Measurements from ENCODE around the gene CD79A. TPM values are rescaled to one million over a fixed set of nuclear protein-coding genes. Genes with fewer than 3 reads are reported as not detected.

The CD79A gene
- total RNA-seq, 1 experiment from 2014 or later: 0.82 TPM

GRCh38 chr19:41918653-41919244 lies 41.7 kb downstream of the CD79A start:
- CTCF ChIA-PET: no interaction called here

DNA sequence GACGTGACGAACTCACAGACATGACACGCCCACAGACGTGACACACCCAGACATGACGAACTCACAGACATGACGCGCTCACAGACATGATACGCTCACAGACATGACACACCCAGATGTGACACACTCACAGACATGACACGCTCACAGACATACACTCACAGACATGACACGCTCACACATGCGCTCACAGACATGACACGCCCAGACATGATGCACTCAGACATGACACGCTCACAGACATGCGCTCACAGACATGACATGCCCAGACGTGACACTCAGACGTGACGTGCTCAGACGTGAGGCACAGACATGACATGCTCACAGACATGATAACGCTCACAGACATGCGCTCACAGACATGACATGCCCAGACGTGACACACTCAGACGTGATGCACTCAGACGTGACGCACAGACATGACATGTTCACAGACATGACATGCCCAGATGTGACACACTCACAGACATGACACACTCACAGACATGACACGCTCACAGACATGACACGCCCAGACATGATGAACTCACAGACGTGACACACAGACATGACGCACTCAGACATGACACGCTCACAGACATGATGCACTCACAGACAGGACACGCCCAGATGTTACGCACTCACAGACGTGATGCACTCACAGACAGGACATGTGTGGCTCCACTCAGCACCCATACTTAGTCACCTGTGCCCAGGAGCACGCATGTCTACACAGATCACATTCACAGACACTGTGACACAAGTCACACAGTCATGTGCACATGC lies 43.1 kb downstream of the CD79A start:
- ChIA-PET POLR2A (no interaction called here), CTCF (no interaction called here)
- no peaks in the 10 kb centered on the region for H3K36me3 Mint-ChIP-seq (ENCODE audit: insufficient read depth, unreplicated experiment)
- intact Hi-C loops (cut with micrococcal nuclease; ENCODE audit: unreplicated experiment): no loop called here
- H3K4me3 ChIP-seq (ENCODE audit: low read depth, low read length): no peak overlapping the region
- H3K9me3 ChIP-seq: no peaks in the 10 kb centered on the region
- H3K4me1 ChIP-seq: no peaks in the 10 kb centered on the region
- no peaks in the 10 kb centered on the region for H3K9me3 Mint-ChIP-seq (ENCODE audit: unreplicated experiment)
- DNase-seq: no peak
- no peaks in the 10 kb centered on the region for H3K36me3 ChIP-seq (ENCODE audit: control insufficient read depth, insufficient read depth, low read length)
- peaks cover 13% of the 10 kb centered on the region for H3K4me1 Mint-ChIP-seq (ENCODE audit: low read depth, unreplicated experiment)
- BruUV-seq (replicated peaks): no TSS peak
- H3K4me3 Mint-ChIP-seq (ENCODE audit: unreplicated experiment): no peak overlapping the region
- TF ChIP-seq CTCF (IDR thresholded peaks at IDR 0.05; ENCODE audit: insufficient read depth in 1 of 2, low read depth in 1 of 2, low read length in 1 of 2, severe bottlenecking in 1 of 2, unreplicated experiment in 1 of 2): no peak
- H3K27ac Mint-ChIP-seq (ENCODE audit: unreplicated experiment): no peak overlapping the region
- H3K27me3 ChIP-seq (replicated peaks; ENCODE audit: control insufficient read depth, insufficient read depth, low read length): no peaks in the 10 kb centered on the region; the same call in 1 of the 2 replicates
- peaks cover 7% of the 10 kb centered on the region for H3K27me3 Mint-ChIP-seq (ENCODE audit: insufficient read depth, unreplicated experiment)

More at GRCh38 chr19:41918653-41919244, 41.7 kb downstream of the CD79A start:
- Mint-ChIP-seq H3K36me3 (ENCODE audit: insufficient read depth, unreplicated experiment) (no peaks in the 10 kb centered on the region), H3K9me3 (ENCODE audit: unreplicated experiment) (no peaks in the 10 kb centered on the region), H3K27ac (ENCODE audit: unreplicated experiment) (no peak overlapping the region), H3K27me3 (ENCODE audit: insufficient read depth, unreplicated experiment) (peaks cover 12% of the 10 kb centered on the region), H3K4me1 (ENCODE audit: low read depth, unreplicated experiment) (peaks cover 13% of the 10 kb centered on the region), H3K4me3 (ENCODE audit: unreplicated experiment) (no peak overlapping the region)
- Histone ChIP-seq H3K4me3 (ENCODE audit: low read depth, low read length) (no peak overlapping the region), H3K9me3 (no peaks in the 10 kb centered on the region), H3K4me1 (no peaks in the 10 kb centered on the region), H3K27me3 (replicated peaks; ENCODE audit: control insufficient read depth, insufficient read depth, low read length) (no peaks in the 10 kb centered on the region), H3K36me3 (ENCODE audit: control insufficient read depth, insufficient read depth, low read length) (no peaks in the 10 kb centered on the region)
- TF ChIP-seq CTCF (IDR thresholded peaks at IDR 0.05; ENCODE audit: insufficient read depth in 1 of 2, low read depth in 1 of 2, low read length in 1 of 2, severe bottlenecking in 1 of 2, unreplicated experiment in 1 of 2): no peak
- no peak for DNase-seq
- BruUV-seq (replicated peaks): no TSS peak
- POLR2A ChIA-PET: no interaction called here
- intact Hi-C loops (cut with micrococcal nuclease; ENCODE audit: unreplicated experiment): no loop called here

- no peaks in the 10 kb centered on the region; the same call in 1 of the 2 replicates for H3K27me3 ChIP-seq (replicated peaks; ENCODE audit: control insufficient read depth, insufficient read depth, low read length)
- POLR2A ChIA-PET: no interaction called here
- H3K36me3 ChIP-seq (ENCODE audit: control insufficient read depth, insufficient read depth, low read length): no peaks in the 10 kb centered on the region
- intact Hi-C loops (cut with micrococcal nuclease; ENCODE audit: unreplicated experiment): no loop called here
- Mint-ChIP-seq H3K4me3 (ENCODE audit: unreplicated experiment) (no peak overlapping the region), H3K9me3 (ENCODE audit: unreplicated experiment) (no peaks in the 10 kb centered on the region), H3K27ac (ENCODE audit: unreplicated experiment) (no peak overlapping the region), H3K27me3 (ENCODE audit: insufficient read depth, unreplicated experiment) (peaks cover 7% of the 10 kb centered on the region), H3K36me3 (ENCODE audit: insufficient read depth, unreplicated experiment) (no peaks in the 10 kb centered on the region), H3K4me1 (ENCODE audit: low read depth, unreplicated experiment) (peaks cover 13% of the 10 kb centered on the region)
- no peak for DNase-seq
- CTCF ChIA-PET: no interaction called here
- no peaks in the 10 kb centered on the region for H3K4me1 ChIP-seq
- no peak overlapping the region for H3K4me3 ChIP-seq (ENCODE audit: low read depth, low read length)
- BruUV-seq (replicated peaks): no TSS peak
- H3K9me3 ChIP-seq: no peaks in the 10 kb centered on the region
- TF ChIP-seq CTCF (IDR thresholded peaks at IDR 0.05; ENCODE audit: insufficient read depth in 1 of 2, low read depth in 1 of 2, low read length in 1 of 2, severe bottlenecking in 1 of 2, unreplicated experiment in 1 of 2): no peak
Measured at GRCh38 chr19:41920882-41921576, 44.0 kb downstream of the CD79A start.
